ENCODE measurements around the gene GEN1.

The GEN1 gene

DNA sequence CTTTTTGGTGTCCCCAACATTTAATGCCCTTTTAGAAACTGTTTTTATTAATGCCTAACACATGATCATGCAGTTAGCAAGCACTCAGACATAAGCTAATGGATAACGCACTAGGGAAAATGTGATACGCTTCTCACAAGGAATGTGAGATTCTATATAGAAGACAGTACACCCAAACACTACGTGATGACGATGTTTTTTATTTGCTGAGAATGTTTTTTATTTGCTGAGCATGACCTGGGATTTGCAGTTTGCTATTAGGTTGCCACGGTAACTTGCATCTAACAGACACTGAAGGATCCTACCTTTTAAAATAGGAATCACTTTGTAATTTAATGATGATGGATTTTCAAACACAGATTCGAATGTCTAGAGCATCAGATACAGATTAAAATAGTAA, 5.2 kb upstream of the GEN1 start:
- H3K14ac ChIP-seq (ENCODE audit: low read length): no peak overlapping the region
- no peak overlapping the region for H3K23ac ChIP-seq (ENCODE audit: low read depth, low read length, poor library complexity)
- no peak overlapping the region for H2AK5ac ChIP-seq (ENCODE audit: low read depth, low read length)
- H3K27ac ChIP-seq (replicated peaks; ENCODE audit: low read length): no peak overlapping the region
- H3K4me1 ChIP-seq (ENCODE audit: control insufficient read depth in 2 of 2, insufficient read depth in 1 of 2, low read depth in 1 of 2, low read length in 2 of 2): peaks cover 0 to 7% of the 10 kb centered on the region in 2 donors
- H2BK12ac ChIP-seq (ENCODE audit: low read length): no peak overlapping the region
- H3K4ac ChIP-seq (ENCODE audit: low read length): no peak overlapping the region
- no peak overlapping the region for H2BK5ac ChIP-seq (ENCODE audit: low read length)
- no peak overlapping the region for H3K4me2 ChIP-seq (ENCODE audit: insufficient read depth, low read length, poor library complexity, severe bottlenecking)
- H3K9me3 ChIP-seq (replicated peaks in 1 of 2; ENCODE audit: control insufficient read depth in 2 of 2, insufficient read depth in 1 of 2, low read depth in 1 of 2, low read length in 2 of 2): no peaks in the 10 kb centered on the region
- peaks cover 3% of the 10 kb centered on the region for H3K79me1 ChIP-seq (ENCODE audit: low read depth, low read length)
- no peak overlapping the region for H3K4me3 ChIP-seq (ENCODE audit: low read length in 2 of 2)
- H2AFZ ChIP-seq (ENCODE audit: low read length): no peak overlapping the region
- no peak overlapping the region for H2BK120ac ChIP-seq (ENCODE audit: low read depth, low read length)
- DNase-seq (ENCODE audit: low spot score): no peak
- no CpG with 5 or more reads among the region's 6 CpGs for WGBS, 2 donors (ENCODE audit: extremely low coverage in 2 of 2, insufficient read length in 2 of 2, insufficient replicate concordance in 1 of 2)
- H3K36me3 ChIP-seq (replicated peaks in 1 of 2; ENCODE audit: control insufficient read depth in 2 of 2, insufficient read depth in 2 of 2, low read length in 2 of 2): peaks cover 2 to 32% of the 10 kb centered on the region in 2 donors
- H3K27me3 ChIP-seq (ENCODE audit: control insufficient read depth in 3 of 3, insufficient read depth in 3 of 3, low read depth in 1 of 3, low read length in 3 of 3): no peaks in the 10 kb centered on the region
- H3K9ac ChIP-seq (ENCODE audit: low read depth, low read length, poor library complexity): no peak overlapping the region
- no peak overlapping the region for H2BK15ac ChIP-seq (ENCODE audit: low read length)
- H4K8ac ChIP-seq (ENCODE audit: low read depth, low read length): no peak overlapping the region
- no peak overlapping the region for H4K91ac ChIP-seq (ENCODE audit: low read depth, low read length, poor library complexity)
- no peak overlapping the region for H3K18ac ChIP-seq (ENCODE audit: low read length)

DNA sequence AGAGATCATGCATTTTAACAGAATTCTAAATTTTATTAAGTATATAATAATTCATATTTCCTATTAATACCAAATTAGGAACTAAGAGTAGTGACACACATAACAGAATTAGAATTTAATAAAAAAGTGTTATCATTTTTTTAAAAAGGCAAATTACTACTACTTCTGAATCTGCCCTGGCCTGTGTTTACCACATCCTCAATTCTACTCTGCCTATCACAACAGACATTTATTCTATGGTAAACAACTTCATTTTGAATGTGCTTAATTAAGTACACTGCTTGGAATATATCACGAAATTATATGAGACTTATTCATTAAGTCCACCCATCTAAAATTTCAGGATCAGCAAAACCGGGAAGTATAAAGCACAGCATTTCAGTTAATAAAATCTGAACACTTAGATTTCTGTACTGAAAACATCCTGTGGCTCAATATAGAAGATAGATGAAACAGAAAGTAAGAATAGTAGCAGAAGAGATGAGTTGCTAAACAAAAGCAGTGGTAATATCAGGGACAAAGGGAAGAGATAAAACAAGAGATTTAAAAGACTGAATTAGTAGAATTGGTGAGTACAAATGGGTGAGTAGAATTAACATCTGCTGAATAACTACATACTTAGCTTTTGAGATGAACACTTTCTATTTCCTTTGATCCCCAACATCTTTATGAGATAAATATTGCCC, 4.0 kb upstream of the GEN1 start:
- peaks cover 0 to 7% of the 10 kb centered on the region in 2 donors for H3K4me1 ChIP-seq (ENCODE audit: control insufficient read depth in 2 of 2, insufficient read depth in 1 of 2, low read depth in 1 of 2, low read length in 2 of 2)
- H3K27me3 ChIP-seq (ENCODE audit: control insufficient read depth in 3 of 3, insufficient read depth in 3 of 3, low read depth in 1 of 3, low read length in 3 of 3): no peaks in the 10 kb centered on the region
- no peak overlapping the region for H2AK5ac ChIP-seq (ENCODE audit: low read depth, low read length)
- H2BK120ac ChIP-seq (ENCODE audit: low read depth, low read length): no peak overlapping the region
- no peak for DNase-seq (ENCODE audit: low spot score)
- H3K23ac ChIP-seq (ENCODE audit: low read depth, low read length, poor library complexity): no peak overlapping the region
- H3K4me2 ChIP-seq (ENCODE audit: insufficient read depth, low read length, poor library complexity, severe bottlenecking): no peak overlapping the region
- H2BK12ac ChIP-seq (ENCODE audit: low read length): no peak overlapping the region
- no peak overlapping the region for H3K14ac ChIP-seq (ENCODE audit: low read length)
- H3K9ac ChIP-seq (ENCODE audit: low read depth, low read length, poor library complexity): no peak overlapping the region
- H2AFZ ChIP-seq (ENCODE audit: low read length): no peak overlapping the region
- H2BK5ac ChIP-seq (ENCODE audit: low read length): no peak overlapping the region
- H3K4me3 ChIP-seq (ENCODE audit: low read length in 2 of 2): no peak overlapping the region
- H3K9me3 ChIP-seq (replicated peaks in 1 of 2; ENCODE audit: control insufficient read depth in 2 of 2, insufficient read depth in 1 of 2, low read depth in 1 of 2, low read length in 2 of 2): no peaks in the 10 kb centered on the region
- H3K18ac ChIP-seq (ENCODE audit: low read length): no peak overlapping the region
- no peak overlapping the region for H3K4ac ChIP-seq (ENCODE audit: low read length)
- no peak overlapping the region for H4K91ac ChIP-seq (ENCODE audit: low read depth, low read length, poor library complexity)
- H3K36me3 ChIP-seq (replicated peaks in 1 of 2; ENCODE audit: control insufficient read depth in 2 of 2, insufficient read depth in 2 of 2, low read length in 2 of 2): peaks cover 0 to 21% of the 10 kb centered on the region in 2 donors
- no peak overlapping the region for H4K8ac ChIP-seq (ENCODE audit: low read depth, low read length)
- WGBS, 2 donors (ENCODE audit: extremely low coverage in 2 of 2, insufficient read length in 2 of 2, insufficient replicate concordance in 1 of 2): no CpG with 5 or more reads among the region's 2 CpGs
- no peak overlapping the region for H3K27ac ChIP-seq (replicated peaks; ENCODE audit: low read length)
- no peak overlapping the region for H2BK15ac ChIP-seq (ENCODE audit: low read length)
- H3K79me1 ChIP-seq (ENCODE audit: low read depth, low read length): peaks cover 7% of the 10 kb centered on the region

GRCh38 chr2:17752246-17752645, 1.7 kb upstream of the GEN1 start:
- no CpG with 5 or more reads among the region's 3 CpGs for WGBS, 2 donors (ENCODE audit: extremely low coverage in 2 of 2, insufficient read length in 2 of 2, insufficient replicate concordance in 1 of 2)
- H4K91ac ChIP-seq (ENCODE audit: low read depth, low read length, poor library complexity): no peak overlapping the region
- no peaks in the 10 kb centered on the region for H3K27me3 ChIP-seq (ENCODE audit: control insufficient read depth in 3 of 3, insufficient read depth in 3 of 3, low read depth in 1 of 3, low read length in 3 of 3)
- no peak overlapping the region for H4K8ac ChIP-seq (ENCODE audit: low read depth, low read length)
- H3K27ac ChIP-seq (replicated peaks; ENCODE audit: low read length): no peak overlapping the region
- H3K36me3 ChIP-seq (replicated peaks in 1 of 2; ENCODE audit: control insufficient read depth in 2 of 2, insufficient read depth in 2 of 2, low read length in 2 of 2): peaks cover 0 to 11% of the 10 kb centered on the region in 2 donors
- H3K4me1 ChIP-seq (ENCODE audit: control insufficient read depth in 2 of 2, insufficient read depth in 1 of 2, low read depth in 1 of 2, low read length in 2 of 2): peaks cover 0 to 15% of the 10 kb centered on the region in 2 donors
- H3K4ac ChIP-seq (ENCODE audit: low read length): no peak overlapping the region
- peaks cover 7% of the 10 kb centered on the region for H3K79me1 ChIP-seq (ENCODE audit: low read depth, low read length)
- H3K4me2 ChIP-seq (ENCODE audit: insufficient read depth, low read length, poor library complexity, severe bottlenecking): no peak overlapping the region
- no peak overlapping the region for H2BK5ac ChIP-seq (ENCODE audit: low read length)
- H3K23ac ChIP-seq (ENCODE audit: low read depth, low read length, poor library complexity): no peak overlapping the region
- DNase-seq (ENCODE audit: low spot score): no peak
- H2BK15ac ChIP-seq (ENCODE audit: low read length): no peak overlapping the region
- H2AK5ac ChIP-seq (ENCODE audit: low read depth, low read length): no peak overlapping the region
- H2AFZ ChIP-seq (ENCODE audit: low read length): no peak overlapping the region
- H2BK12ac ChIP-seq (ENCODE audit: low read length): no peak overlapping the region
- H3K4me3 ChIP-seq (ENCODE audit: low read length in 2 of 2): peak overlapping the region in 1 of 2 donors; percentile 97
- no peak overlapping the region for H3K9ac ChIP-seq (ENCODE audit: low read depth, low read length, poor library complexity)
- no peak overlapping the region for H3K14ac ChIP-seq (ENCODE audit: low read length)
- no peak overlapping the region for H3K18ac ChIP-seq (ENCODE audit: low read length)
- H3K9me3 ChIP-seq (replicated peaks in 1 of 2; ENCODE audit: control insufficient read depth in 2 of 2, insufficient read depth in 1 of 2, low read depth in 1 of 2, low read length in 2 of 2): no peaks in the 10 kb centered on the region
- H2BK120ac ChIP-seq (ENCODE audit: low read depth, low read length): no peak overlapping the region

- H2BK12ac ChIP-seq (ENCODE audit: low read length): no peak overlapping the region
- H3K9me3 ChIP-seq (replicated peaks in 1 of 2; ENCODE audit: control insufficient read depth in 2 of 2, insufficient read depth in 1 of 2, low read depth in 1 of 2, low read length in 2 of 2): no peaks in the 10 kb centered on the region
- H3K4me2 ChIP-seq (ENCODE audit: insufficient read depth, low read length, poor library complexity, severe bottlenecking): peak overlapping the region; percentile 66
- peak overlapping the region; percentile 97 for H3K18ac ChIP-seq (ENCODE audit: low read length)
- peaks cover 0 to 15% of the 10 kb centered on the region in 2 donors for H3K4me1 ChIP-seq (ENCODE audit: control insufficient read depth in 2 of 2, insufficient read depth in 1 of 2, low read depth in 1 of 2, low read length in 2 of 2)
- peak overlapping the region; percentile 97 for H2BK5ac ChIP-seq (ENCODE audit: low read length)
- H3K4me3 ChIP-seq (ENCODE audit: low read length in 2 of 2): peak overlapping the region; percentile 97 to 98
- peak overlapping the region; percentile 81 for H2BK120ac ChIP-seq (ENCODE audit: low read depth, low read length)
- H2BK15ac ChIP-seq (ENCODE audit: low read length): no peak overlapping the region
- H3K36me3 ChIP-seq (replicated peaks in 1 of 2; ENCODE audit: control insufficient read depth in 2 of 2, insufficient read depth in 2 of 2, low read length in 2 of 2): peaks cover 0 to 6% of the 10 kb centered on the region in 2 donors
- DNase-seq (ENCODE audit: low spot score): no peak
- no peak overlapping the region for H4K8ac ChIP-seq (ENCODE audit: low read depth, low read length)
- H4K91ac ChIP-seq (ENCODE audit: low read depth, low read length, poor library complexity): no peak overlapping the region
- peak overlapping the region; percentile 70 for H2AK5ac ChIP-seq (ENCODE audit: low read depth, low read length)
- peak overlapping the region; percentile 73 for H3K23ac ChIP-seq (ENCODE audit: low read depth, low read length, poor library complexity)
- H3K79me1 ChIP-seq (ENCODE audit: low read depth, low read length): peaks cover 7% of the 10 kb centered on the region
- peak overlapping the region; percentile 99 for H3K27ac ChIP-seq (replicated peaks; ENCODE audit: low read length)
- no peaks in the 10 kb centered on the region for H3K27me3 ChIP-seq (ENCODE audit: control insufficient read depth in 3 of 3, insufficient read depth in 3 of 3, low read depth in 1 of 3, low read length in 3 of 3)
- H3K9ac ChIP-seq (ENCODE audit: low read depth, low read length, poor library complexity): peak overlapping the region; percentile 96
- no CpG with 5 or more reads among the region's 70 CpGs for WGBS, 2 donors (ENCODE audit: extremely low coverage in 2 of 2, insufficient read length in 2 of 2, insufficient replicate concordance in 1 of 2)
- H3K14ac ChIP-seq (ENCODE audit: low read length): peak overlapping the region; percentile 98
- H3K4ac ChIP-seq (ENCODE audit: low read length): no peak overlapping the region
- H2AFZ ChIP-seq (ENCODE audit: low read length): peak overlapping the region; percentile 96
These were observed 791 bp upstream of the GEN1 start for GRCh38 chr2:17752892-17753802.
